Stimulated activated CD4-positive, alpha-beta T cell treated with anti-CD3 and anti-CD28 coated beads, TNF-alpha, amount 100 ng/mL, for 4 hours (primary cell): ENCODE results near the gene ZFY.
"Not testable (repeated sequence)": the region's sequence is repeated elsewhere in the genome, so short reads cannot be mapped to it uniquely, and the experiment has no call there.

Source experiments
- DNase-seq, 3 experiments: peaks; one replicate each; pipeline ENCODE4 v3.0.0-alpha.2; 2020; ENCODE audit warnings: low read depth in 3 of 3

ZFY gene

DNA sequence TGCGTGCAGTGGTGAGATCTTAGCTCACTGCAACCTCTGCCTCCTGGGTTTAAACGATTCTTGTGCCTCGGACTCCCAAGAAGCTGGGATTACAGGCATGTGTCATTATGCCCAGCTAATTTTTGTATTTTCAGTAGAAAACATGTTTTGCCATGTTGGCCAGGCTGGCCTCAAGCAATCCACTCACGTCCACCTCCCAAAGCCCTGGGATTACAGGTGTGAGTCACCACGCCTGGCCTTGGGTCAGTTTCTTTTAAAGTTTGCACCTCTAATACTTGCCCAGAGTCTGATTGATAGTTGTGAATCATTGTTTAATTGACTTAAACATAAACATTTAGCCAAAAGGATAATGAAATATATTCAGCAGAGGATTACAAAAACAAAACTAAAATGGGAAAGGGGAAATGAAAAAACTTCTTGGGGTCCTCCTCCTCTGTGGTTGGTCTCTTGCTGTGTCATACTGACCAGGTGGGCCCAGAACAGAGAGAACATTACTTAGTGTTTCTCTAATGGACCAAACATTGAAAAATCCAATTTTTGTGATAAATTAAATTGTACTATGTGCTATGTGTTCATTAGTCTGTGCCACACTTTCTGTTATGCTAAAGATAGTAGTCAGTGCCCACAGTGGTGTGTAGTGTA lies 38.0 kb downstream of the ZFY start:
- no peak for DNase-seq

DNA sequence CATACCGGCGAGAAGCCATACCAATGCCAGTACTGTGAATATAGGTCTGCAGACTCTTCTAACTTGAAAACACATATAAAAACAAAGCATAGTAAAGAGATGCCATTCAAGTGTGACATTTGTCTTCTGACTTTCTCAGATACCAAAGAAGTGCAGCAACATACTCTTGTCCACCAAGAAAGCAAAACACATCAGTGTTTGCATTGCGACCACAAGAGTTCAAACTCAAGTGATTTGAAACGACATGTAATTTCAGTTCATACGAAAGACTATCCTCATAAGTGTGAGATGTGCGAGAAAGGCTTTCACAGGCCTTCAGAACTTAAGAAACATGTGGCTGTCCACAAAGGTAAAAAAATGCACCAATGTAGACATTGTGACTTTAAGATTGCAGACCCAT lies 44.1 kb downstream of the ZFY start:
- DNase-seq, result no peak

DNA sequence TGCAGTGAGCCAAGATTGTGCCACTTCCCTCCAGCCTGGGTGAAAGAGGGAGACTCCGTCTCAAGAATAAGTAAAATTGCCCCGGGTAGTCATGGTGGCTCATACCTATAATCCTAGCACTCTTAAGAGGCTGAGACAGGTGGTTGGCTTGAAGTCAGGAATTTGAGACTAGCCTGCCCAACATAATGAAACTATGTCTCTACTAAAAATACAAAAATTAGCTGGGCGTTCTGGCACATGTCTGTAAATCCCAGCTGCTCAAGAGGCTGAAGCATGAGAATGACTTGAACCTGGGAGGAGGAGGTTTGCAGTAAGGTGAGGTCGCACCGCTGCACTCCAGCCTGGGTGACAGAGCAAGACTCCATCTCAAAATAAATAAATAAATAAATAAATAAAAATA lies 49.3 kb downstream of the ZFY start:
- DNase-seq, result no peak

DNA sequence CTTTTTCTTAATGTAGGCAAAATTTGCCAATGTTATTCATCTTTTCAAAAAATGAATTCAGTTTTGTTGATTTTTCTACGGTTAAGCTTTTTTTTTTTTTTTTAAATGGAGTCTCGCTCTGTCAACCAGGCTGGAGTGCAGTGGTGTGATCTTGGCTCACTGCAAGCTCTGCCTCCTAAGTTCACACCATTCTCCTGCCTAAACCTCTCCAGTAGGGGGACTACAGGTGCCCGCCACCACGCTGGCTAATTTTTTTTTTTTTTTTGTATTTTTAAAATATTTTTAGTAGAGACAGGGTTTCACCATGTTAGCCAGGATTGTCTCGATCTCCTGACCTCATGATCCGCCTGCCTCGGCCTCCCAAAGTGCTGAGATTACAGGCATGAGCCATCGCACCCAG lies 52.0 kb downstream of the ZFY start:
- DNase-seq, result not testable (repeated sequence)

DNA sequence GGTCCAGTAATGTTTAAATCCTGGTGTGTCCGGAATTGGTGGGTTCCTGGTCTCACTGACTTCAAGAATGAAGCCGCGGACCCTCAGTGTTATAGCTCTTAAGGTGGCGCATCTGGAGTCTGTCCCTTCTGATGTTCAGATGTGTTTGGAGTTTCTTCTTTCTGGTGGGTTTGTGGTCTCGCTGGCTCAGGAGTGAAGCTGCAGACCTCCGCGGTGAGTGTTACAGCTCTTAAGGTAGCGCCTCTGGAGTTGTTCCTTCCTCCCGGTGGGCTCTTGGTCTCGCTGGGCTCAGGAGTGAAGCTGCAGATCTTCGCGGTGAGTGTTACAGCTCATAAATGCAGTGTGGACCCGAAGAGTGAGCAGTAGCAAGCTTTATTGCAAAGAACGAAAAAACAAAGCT lies 62.2 kb downstream of the ZFY start:
- not testable (repeated sequence) for DNase-seq

DNA sequence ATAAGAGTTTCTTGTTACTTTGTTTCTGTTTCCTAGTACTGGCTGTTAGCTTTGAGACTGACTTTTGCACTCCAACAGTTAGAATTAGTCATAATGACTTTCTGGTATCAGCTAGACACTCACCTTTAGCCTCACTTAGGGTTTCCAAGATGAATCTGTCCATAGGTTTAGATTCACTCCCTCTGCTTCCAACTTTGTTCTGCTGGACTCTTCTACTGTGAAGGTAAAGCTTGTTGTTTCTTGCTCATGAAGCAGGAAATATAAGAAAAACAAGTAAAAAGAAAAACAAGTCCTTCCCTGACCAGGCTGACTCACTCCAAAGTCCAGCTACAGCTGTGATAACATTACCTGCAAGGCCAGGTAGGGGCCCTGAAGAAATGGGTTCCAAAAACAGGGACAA lies 67.0 kb downstream of the ZFY start:
- DNase-seq, result no peak

DNA sequence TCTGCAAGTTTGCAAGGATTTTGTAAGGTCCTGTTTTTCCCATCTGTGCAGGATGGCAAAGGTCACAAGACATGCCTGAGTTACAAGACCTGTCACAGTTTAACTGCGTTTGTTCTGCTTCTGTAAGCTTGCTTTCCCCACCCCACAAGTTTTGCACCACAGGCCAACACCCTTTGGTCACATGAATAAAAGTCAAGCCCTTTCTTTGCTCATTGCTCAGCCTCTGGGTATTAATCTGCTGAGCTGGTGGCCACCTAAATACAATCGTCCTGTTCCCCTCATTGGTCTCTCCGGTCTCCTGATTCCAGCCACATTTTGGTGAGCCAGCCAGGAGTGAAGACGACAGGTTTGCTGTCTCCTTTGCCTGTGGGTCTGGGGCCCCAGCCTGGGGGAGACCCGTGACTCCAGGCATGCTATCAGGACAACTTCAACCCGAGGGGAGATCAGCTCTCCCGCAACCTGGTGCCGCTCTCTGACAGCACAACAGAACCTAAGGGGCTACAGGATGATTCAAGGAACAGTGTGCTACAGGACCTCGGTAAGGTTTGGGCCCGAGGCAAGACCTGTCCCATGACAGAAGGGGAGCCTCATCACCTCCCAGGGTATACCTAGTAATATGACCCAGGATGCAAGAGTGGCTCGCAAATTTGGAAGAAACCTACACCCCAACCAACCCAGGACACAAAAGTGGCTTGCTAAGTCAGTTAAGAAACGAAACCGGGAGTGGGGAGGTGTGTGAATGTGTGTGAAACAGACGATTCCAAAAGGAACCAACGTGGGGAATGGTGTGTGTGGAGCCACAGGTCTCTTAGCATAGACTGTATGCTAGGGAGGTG lies 67.7 kb downstream of the ZFY start:
- DNase-seq, result no peak

DNA sequence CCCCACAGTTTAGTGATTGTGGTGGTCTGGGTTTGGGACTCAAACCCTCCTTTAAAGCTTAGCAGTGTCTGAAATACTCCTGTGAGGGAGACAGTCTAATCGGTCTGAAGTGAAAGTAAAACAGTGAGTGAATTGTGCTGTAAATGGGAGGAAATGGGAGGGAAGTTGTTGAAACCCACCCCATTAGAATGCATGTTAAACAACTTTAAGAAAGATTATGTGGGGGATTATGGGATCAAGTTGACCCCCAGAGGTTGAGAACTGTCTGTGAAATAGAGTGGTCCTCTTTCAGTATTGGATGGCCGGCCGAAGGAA lies 68.3 kb downstream of the ZFY start:
- no peak for DNase-seq

DNA sequence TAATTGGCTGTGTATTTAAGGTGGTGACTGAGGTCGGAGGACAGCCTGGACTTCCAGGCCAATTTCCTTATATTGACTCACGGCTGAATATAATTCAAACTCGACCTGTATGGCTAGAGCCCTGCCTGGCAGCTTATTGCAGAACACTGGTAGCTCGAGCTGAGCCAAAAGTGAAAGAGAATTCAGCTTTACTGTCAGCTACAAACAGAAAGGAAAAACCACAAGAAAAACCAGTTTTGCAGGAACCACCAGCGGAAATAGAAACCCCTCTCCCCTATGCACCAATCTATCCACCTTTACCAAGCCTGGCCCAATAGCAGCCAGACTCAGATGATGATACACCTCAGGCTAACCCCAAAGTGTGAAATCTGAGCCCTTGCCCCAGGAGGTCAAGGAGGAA lies 68.7 kb downstream of the ZFY start:
- no peak for DNase-seq

DNA sequence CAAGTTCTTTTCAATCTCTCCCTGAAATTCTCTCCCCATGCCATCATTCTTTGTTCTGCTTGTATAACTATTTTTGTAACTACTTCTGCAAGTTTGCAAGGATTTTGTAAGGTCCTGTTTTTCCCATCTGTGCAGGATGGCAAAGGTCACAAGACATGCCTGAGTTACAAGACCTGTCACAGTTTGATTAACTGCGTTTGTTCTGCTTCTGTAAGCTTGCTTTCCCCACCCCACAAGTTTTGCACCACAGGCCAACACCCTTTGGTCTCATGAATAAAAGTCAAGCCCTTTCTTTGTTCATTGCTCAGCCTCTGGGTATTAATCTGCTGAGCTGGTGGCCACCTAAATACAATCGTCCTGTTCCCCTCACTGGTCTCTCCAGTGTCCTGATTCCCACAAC lies 70.8 kb downstream of the ZFY start:
- not testable (repeated sequence) for DNase-seq

DNA sequence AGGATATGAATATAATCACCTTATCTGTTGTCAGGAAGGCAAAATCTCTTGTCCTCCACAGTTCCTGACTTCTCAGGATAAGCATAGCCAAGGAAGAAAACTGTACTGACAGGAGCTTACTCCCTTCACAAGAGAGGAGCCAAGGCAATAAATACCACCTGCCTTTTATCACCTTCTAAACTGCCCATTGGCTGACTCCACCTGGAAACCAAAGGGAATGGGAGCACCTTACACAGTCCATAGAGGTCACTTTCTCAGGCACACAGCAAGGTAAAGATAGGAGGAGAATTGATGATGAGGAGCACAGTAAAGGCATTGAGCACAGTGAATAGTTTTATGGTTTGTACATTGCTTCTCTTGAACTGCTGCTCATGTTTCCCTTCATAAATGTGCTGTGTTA lies 72.8 kb downstream of the ZFY start:
- no peak for DNase-seq

DNA sequence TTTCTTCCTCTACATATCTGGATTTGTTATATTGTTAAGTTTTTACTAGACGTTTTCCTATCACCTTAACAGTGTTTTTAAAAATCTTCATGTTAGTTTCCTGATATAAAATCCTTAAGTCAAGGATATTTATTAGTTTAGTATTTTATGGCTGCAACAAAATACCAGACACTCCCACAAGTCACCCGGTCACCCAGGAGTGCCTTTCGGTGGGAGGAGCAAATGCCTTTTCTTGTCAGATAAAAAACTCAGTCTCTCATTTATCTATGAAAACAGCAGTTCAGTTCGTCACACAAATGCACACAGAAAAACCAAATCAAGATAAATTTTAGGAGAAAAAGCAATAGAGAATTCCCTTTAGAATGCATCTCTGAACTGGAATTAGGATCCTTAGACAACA lies 77.0 kb downstream of the ZFY start:
- no peak for DNase-seq

DNA sequence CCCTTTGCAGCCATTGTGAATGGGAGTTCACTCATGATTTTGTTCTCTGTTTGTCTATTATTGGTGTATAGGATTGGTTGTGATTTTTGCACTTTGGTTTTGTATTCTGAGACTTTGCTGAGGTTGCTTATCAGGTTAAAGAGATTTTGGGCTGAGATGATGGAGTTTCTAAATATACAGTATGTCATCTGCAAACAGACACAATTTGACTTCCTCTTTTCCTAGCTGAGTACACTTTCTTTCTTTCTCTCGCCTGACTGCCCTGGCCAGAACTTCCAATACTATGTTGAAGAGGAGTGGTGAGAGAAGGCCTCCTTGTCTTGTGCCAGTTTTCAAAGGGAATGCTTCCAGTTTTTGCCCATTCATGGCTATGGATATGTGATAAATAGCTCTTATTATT lies 81.4 kb downstream of the ZFY start:
- DNase-seq, result no peak

DNA sequence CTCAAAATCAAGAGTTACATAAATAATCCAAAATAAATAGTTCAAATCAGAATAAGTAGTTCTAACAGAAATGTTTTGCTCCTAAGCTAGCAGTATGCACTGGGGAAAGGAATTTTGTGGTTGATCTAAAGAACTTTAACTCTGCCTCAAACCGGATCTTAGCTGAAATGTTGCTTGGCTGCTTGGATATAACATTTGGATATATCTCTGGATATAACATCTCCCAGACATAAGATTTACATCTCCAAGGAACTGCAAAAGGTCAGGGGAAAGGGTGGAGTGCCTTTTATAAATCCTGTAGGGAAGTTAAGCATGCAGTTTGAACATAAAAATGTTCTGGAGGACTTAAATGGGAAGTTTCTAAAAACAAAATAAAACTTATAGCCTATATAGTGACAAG lies 83.4 kb downstream of the ZFY start:
- no peak for DNase-seq

DNA sequence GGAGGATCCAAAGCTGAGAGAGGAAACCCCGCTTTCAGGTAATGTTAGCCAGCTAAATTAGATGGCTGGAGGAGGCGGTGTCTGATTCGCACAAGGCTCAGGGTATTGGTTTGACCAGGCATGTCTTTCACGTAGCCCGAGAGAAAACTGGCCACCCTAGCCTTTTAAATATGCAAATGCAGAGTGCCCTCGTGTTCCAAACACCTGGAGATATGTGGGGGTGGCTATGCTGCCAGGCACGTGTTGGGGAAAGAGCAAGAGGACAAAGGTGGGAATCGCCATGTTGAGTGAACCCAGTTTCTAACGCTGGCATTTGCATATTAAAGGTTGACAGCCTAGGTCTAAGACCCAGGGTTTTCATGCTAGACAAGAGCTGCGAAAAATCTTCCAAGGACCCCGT lies 84.4 kb downstream of the ZFY start:
- no peak for DNase-seq

DNA sequence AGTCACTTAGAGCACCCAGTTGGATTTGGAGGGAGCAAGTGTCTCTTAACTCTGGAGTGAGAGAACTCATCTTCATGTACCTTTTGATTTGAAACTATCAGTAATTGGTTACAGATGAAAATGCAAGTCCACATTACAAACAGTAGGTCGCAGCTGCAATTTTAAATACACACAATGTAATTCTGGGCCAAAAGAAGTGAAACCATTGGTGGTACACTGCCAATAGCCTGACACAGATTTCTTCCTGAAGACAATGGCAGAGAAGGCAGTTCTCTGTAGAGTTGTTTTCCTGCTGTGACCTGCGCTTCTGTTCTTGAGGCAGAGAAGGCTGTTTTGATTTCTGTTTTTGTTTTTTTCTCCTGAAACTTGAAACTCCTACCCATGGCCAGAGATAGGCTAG lies 86.0 kb downstream of the ZFY start:
- DNase-seq, result no peak

DNA sequence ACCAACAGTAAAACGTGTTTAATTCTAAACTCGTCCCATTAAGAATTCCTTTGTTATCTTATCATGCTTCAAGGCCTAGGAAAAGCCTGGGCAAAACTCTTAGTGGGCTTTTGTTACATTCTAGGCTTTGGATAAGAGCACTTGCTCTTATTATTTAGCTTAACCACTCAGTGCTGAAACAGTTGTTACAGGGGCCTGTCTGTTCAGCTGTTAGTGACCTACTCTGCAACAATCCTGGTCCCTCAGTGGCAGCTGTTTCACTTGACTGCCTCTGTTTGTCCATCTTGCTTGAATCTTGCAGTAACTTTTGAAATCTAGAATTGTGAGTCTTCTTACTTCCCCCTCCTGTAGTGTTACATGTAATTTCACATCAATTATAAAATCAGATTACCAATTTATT lies 88.4 kb downstream of the ZFY start:
- DNase-seq, result no peak

DNA sequence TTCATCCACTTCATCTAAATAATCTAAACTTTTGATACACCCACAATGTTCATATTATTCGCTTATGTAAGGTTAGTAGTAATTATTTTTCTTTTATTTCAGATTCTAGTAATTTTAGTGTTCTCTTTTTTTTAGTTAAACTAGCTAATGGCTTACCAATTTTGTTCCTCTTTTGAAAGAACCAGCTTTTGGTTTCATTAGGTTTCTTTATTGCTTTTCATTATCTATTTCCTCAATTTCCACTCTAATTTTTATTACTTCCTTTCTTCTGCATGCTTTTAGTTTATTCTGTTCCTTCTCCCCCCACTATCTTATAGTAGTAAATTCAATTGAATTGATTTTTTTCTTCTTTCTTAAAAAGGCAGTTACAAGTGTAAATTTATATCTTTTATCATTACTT lies 90.2 kb downstream of the ZFY start:
- DNase-seq, result no peak
